ENCODE results near the gene FAM170B.

DNA sequence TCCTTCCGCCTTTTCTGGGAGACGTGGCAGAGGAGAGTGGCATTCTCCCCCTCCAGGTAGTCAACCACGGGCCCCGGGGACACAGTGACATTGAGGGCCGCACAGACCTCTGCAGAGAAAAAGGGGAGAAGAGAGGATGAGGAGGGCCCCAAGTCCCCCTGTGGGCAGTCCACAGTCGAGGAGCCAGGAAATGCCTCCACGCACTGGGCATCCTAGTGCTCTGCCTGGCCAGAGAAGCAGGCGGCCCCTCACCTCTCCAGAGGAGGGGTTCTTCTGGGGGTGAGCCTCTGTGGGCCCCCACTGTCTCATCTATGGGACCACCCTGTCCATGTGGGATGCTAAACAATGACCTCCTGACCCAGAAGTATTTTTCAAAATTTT lies 25.9 kb downstream of the FAM170B start:
- TF ChIP-seq, protein P1, sequence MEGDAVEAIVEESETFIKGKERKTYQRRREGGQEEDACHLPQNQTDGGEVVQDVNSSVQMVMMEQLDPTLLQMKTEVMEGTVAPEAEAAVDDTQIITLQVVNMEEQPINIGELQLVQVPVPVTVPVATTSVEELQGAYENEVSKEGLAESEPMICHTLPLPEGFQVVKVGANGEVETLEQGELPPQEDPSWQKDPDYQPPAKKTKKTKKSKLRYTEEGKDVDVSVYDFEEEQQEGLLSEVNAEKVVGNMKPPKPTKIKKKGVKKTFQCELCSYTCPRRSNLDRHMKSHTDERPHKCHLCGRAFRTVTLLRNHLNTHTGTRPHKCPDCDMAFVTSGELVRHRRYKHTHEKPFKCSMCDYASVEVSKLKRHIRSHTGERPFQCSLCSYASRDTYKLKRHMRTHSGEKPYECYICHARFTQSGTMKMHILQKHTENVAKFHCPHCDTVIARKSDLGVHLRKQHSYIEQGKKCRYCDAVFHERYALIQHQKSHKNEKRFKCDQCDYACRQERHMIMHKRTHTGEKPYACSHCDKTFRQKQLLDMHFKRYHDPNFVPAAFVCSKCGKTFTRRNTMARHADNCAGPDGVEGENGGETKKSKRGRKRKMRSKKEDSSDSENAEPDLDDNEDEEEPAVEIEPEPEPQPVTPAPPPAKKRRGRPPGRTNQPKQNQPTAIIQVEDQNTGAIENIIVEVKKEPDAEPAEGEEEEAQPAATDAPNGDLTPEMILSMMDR (conservative IDR thresholded peaks at IDR 0.05; ENCODE audit: low read depth in 2 of 2): no peak
- TF ChIP-seq EZH2phosphoT487 (IDR thresholded peaks at IDR 0.05; ENCODE audit: unreplicated experiment): no peak
- TF ChIP-seq, protein P2, sequence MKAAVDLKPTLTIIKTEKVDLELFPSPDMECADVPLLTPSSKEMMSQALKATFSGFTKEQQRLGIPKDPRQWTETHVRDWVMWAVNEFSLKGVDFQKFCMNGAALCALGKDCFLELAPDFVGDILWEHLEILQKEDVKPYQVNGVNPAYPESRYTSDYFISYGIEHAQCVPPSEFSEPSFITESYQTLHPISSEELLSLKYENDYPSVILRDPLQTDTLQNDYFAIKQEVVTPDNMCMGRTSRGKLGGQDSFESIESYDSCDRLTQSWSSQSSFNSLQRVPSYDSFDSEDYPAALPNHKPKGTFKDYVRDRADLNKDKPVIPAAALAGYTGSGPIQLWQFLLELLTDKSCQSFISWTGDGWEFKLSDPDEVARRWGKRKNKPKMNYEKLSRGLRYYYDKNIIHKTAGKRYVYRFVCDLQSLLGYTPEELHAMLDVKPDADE (IDR thresholded peaks at IDR 0.05): no peak
- TF ChIP-seq, protein P3, sequence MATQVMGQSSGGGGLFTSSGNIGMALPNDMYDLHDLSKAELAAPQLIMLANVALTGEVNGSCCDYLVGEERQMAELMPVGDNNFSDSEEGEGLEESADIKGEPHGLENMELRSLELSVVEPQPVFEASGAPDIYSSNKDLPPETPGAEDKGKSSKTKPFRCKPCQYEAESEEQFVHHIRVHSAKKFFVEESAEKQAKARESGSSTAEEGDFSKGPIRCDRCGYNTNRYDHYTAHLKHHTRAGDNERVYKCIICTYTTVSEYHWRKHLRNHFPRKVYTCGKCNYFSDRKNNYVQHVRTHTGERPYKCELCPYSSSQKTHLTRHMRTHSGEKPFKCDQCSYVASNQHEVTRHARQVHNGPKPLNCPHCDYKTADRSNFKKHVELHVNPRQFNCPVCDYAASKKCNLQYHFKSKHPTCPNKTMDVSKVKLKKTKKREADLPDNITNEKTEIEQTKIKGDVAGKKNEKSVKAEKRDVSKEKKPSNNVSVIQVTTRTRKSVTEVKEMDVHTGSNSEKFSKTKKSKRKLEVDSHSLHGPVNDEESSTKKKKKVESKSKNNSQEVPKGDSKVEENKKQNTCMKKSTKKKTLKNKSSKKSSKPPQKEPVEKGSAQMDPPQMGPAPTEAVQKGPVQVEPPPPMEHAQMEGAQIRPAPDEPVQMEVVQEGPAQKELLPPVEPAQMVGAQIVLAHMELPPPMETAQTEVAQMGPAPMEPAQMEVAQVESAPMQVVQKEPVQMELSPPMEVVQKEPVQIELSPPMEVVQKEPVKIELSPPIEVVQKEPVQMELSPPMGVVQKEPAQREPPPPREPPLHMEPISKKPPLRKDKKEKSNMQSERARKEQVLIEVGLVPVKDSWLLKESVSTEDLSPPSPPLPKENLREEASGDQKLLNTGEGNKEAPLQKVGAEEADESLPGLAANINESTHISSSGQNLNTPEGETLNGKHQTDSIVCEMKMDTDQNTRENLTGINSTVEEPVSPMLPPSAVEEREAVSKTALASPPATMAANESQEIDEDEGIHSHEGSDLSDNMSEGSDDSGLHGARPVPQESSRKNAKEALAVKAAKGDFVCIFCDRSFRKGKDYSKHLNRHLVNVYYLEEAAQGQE (IDR thresholded peaks at IDR 0.05; ENCODE audit: unreplicated experiment): no peak
- TF ChIP-seq POLR2AphosphoS5 (IDR thresholded peaks at IDR 0.05; ENCODE audit: low read depth): no peak
- TF ChIP-seq JUNB (IDR thresholded peaks at IDR 0.05; ENCODE audit: unreplicated experiment): no peak
- no peak for TF ChIP-seq ZNF114 (CRISPR knock-in tag; IDR thresholded peaks at IDR 0.05)
- no peak for TF ChIP-seq ZNF331 (CRISPR knock-in tag; IDR thresholded peaks at IDR 0.05; ENCODE audit: low read depth)
- TF ChIP-seq NANOG (IDR thresholded peaks at IDR 0.05; ENCODE audit: borderline replicate concordance): no peak
